HCT116 (cell line): ENCODE measurements around the gene THRB. TPM values are rescaled to one million over a fixed set of nuclear protein-coding genes. Genes with fewer than 3 reads are reported as not detected.

Experiments used
- ATAC-seq: fragments of 200-7000 bp; cut with Tn5 transposase; 2 replicates; pipeline ENCODE4 v1.9.1; 2020; ENCODE audit warnings: mild to moderate bottlenecking, moderate library complexity
- BruUV-seq: library from RNA; stranded (reverse); fragments of 400-500 nt; replicated peaks from 2 replicates; lab custom pipeline; 2021; lab: Mats Ljungman, UMichigan
- CTCF ChIA-PET: fragments of 300-600 bp; sonication (Branson Sonifier 250); formaldehyde crosslinking; loops from one replicate; lab custom pipeline; 2021; ENCODE audit warnings: antibody characterized with exemption; lab: Charles Lee
- POLR2A ChIA-PET: fragments of 300-600, 350-600 bp; sonication (Branson Sonifier 250); formaldehyde crosslinking; loops from one replicate; lab custom pipeline; 2021; ENCODE audit warnings: antibody characterized with exemption; lab: Charles Lee
- RAD21 ChIA-PET, 2 experiments: fragments of 300-600 bp; sonication (Branson Sonifier 250); formaldehyde crosslinking; loops; one replicate each; lab custom pipeline; 2023; ENCODE audit warnings: low total read pairs in 2 of 2; ENCODE audit not compliant: uncharacterized antibody in 2 of 2, unreplicated experiment in 2 of 2, low non-redundant PET in 1 of 2; lab: Charles Lee
- DNase-seq: peaks from one replicate; pipeline ENCODE4 v3.0.0-alpha.2; 2010; ENCODE audit warnings: low read depth, low spot score
- H2AFZ ChIP-seq: fragments of 200-600 bp; shearing (Covaris generic), sonication (generic); 2 replicates; pipeline ENCODE4 v1.6.1; 2017; ENCODE audit warnings: low read depth, mixed run types, mixed read lengths, antibody characterized with exemption, low read length; ENCODE audit not compliant: poor library complexity, severe bottlenecking
- H3K27ac ChIP-seq: 2 replicates; pipeline ENCODE4 v1.5.1; 2012; ENCODE audit warnings: low read depth, low read length
- H3K27me3 ChIP-seq: fragments of 200-600 bp; sonication (generic); 2 replicates; pipeline ENCODE4 v1.6.1; 2016; ENCODE audit warnings: mixed run types, low read length, mixed read lengths; ENCODE audit not compliant: insufficient read depth
- H3K36me3 ChIP-seq, 2 experiments: fragments of 200-500 bp in 1 of 2; fragments of 200-600 bp in 1 of 2; sonication (Bioruptor generic) in 1 of 2; sonication (generic) in 1 of 2; 2 replicates each; pipeline versions ENCODE4 v1.5.1 to v1.6.1; 2014 to 2016; ENCODE audit warnings: low read length in 2 of 2, inconsistent platforms in 1 of 2, mixed read lengths in 1 of 2, mixed run types in 1 of 2; ENCODE audit not compliant: insufficient read depth in 2 of 2, control insufficient read depth in 1 of 2
- H3K4me1 ChIP-seq, 2 experiments: fragments of 200-600 bp in 1 of 2; sonication (generic) in 1 of 2; 2 replicates each; pipeline versions ENCODE4 v1.5.1 to v1.6.1; 2012 to 2017; ENCODE audit warnings: low read length in 2 of 2, inconsistent platforms in 1 of 2, mild to moderate bottlenecking in 1 of 2, mixed read lengths in 1 of 2, mixed run types in 1 of 2, moderate library complexity in 1 of 2; ENCODE audit not compliant: insufficient read depth in 2 of 2, control insufficient read depth in 1 of 2
- H3K4me2 ChIP-seq: fragments of 200-600 bp; sonication (generic); 2 replicates; pipeline ENCODE4 v1.6.1; 2017; ENCODE audit warnings: mixed run types, low read length, mixed read lengths
- H3K4me3 ChIP-seq, 2 experiments: fragments of 200-600 bp in 1 of 2; sonication (generic) in 1 of 2; replicated peaks in 1 of 2; 2 replicates each; pipeline ENCODE4 v1.5.1; 2011 to 2016; ENCODE audit warnings: low read length in 2 of 2, control low read depth in 1 of 2, low read depth in 1 of 2, mild to moderate bottlenecking in 1 of 2, mixed read lengths in 1 of 2, mixed run types in 1 of 2
- H3K79me2 ChIP-seq: fragments of 200-600 bp; sonication (generic); 2 replicates; pipeline ENCODE4 v1.6.1; 2017; ENCODE audit warnings: mild to moderate bottlenecking, mixed run types, low read length, moderate library complexity, mixed read lengths; ENCODE audit not compliant: insufficient read depth
- H3K9ac ChIP-seq: fragments of 200-600 bp; sonication (generic); 2 replicates; pipeline ENCODE4 v1.6.1; 2016; ENCODE audit warnings: low read length, mixed read lengths
- H3K9me2 ChIP-seq: fragments of 200-600 bp; sonication (generic), shearing (Covaris generic); 2 replicates; pipeline ENCODE4 v1.6.1; 2017; ENCODE audit warnings: mixed run types, mild to moderate bottlenecking, moderate library complexity; ENCODE audit not compliant: insufficient read depth
- H3K9me3 ChIP-seq, 2 experiments: fragments of 200-500 bp in 1 of 2; fragments of 200-600 bp in 1 of 2; sonication (Bioruptor generic) in 1 of 2; sonication (generic) in 1 of 2; 2 replicates each; pipeline ENCODE4 v1.6.1; 2014 to 2017; ENCODE audit warnings: low read length in 2 of 2, mixed read lengths in 2 of 2, inconsistent platforms in 1 of 2, low read depth in 1 of 2, mild to moderate bottlenecking in 1 of 2, mixed run types in 1 of 2, moderate library complexity in 1 of 2; ENCODE audit not compliant: control insufficient read depth in 1 of 2, insufficient read depth in 1 of 2
- H4K20me1 ChIP-seq: fragments of 200-600 bp; sonication (generic), shearing (Covaris generic); 2 replicates; pipeline ENCODE4 v1.6.1; 2017; ENCODE audit warnings: mixed run types, mild to moderate bottlenecking, moderate library complexity; ENCODE audit not compliant: insufficient read depth
- EGR1 ChIP-seq: IDR thresholded peaks from 2 replicates; pipeline ENCODE4 v1.6.1; 2012; ENCODE audit warnings: low read depth
- ELF1 ChIP-seq: IDR thresholded peaks from 2 replicates; pipeline ENCODE4 v1.6.1; 2012; ENCODE audit warnings: low read depth, borderline replicate concordance
- JUND ChIP-seq: IDR thresholded peaks from 2 replicates; pipeline ENCODE4 v1.6.1; 2012
- MAX ChIP-seq: IDR thresholded peaks from 2 replicates; pipeline ENCODE4 v1.6.1; 2012
- POLR2A ChIP-seq: IDR thresholded peaks from 2 replicates; pipeline ENCODE4 v1.7.0; 2011; ENCODE audit warnings: borderline replicate concordance; ENCODE audit not compliant: insufficient read depth, insufficient read length; ENCODE audit errors: extremely low read depth
- REST ChIP-seq: IDR thresholded peaks from 2 replicates; pipeline ENCODE4 v1.6.1; 2012; ENCODE audit warnings: low read depth
- SP1 ChIP-seq: IDR thresholded peaks from 2 replicates; pipeline ENCODE4 v1.6.1; 2012; ENCODE audit warnings: low read depth
- intact Hi-C: fragments of 100-400 bp; cut with micrococcal nuclease; formaldehyde crosslinking; loops from 2 replicates; pipeline ENCODE4 v1.10.0; 2022
- total RNA-seq: library from RNA; stranded (reverse); gene quantifications from one replicate; pipeline ENCODE4 v1.2.1, GENCODE V29; 2021; ENCODE audit not compliant: unreplicated experiment

THRB gene
- total RNA-seq, 1 experiment from 2014 or later: 2.5 TPM

- no peaks in the 10 kb centered on the region for H3K4me1 ChIP-seq
- no peaks in the 10 kb centered on the region for H4K20me1 ChIP-seq
- RAD21 ChIA-PET: no interaction called here
- no peaks in the 10 kb centered on the region for H3K36me3 ChIP-seq
- no peaks in the 10 kb centered on the region for H3K27me3 ChIP-seq
- POLR2A ChIA-PET: no interaction called here
- ATAC-seq (no peak), DNase-seq (no peak)
- BruUV-seq: no TSS peak
- H3K4me2 ChIP-seq: no peak overlapping the region
- H3K9me2 ChIP-seq: no peaks in the 10 kb centered on the region
- no peaks in the 10 kb centered on the region for H3K9me3 ChIP-seq
- no peak overlapping the region for H3K9ac ChIP-seq
- H2AFZ ChIP-seq: no peak overlapping the region
- H3K4me3 ChIP-seq: no peak overlapping the region
- no peak overlapping the region for H3K27ac ChIP-seq
- CTCF ChIA-PET: no interaction called here
- TF ChIP-seq ELF1 (no peak), POLR2A (no peak), SP1 (no peak), REST (no peak), JUND (no peak), MAX (no peak), EGR1 (no peak)
- intact Hi-C loops: no loop called here
- H3K79me2 ChIP-seq: no peaks in the 10 kb centered on the region
Measured at GRCh38 chr3:24374801-24375200, 119.8 kb downstream of the THRB start.
